ENCODE measurements around the gene G6PC1. TPM values are rescaled to one million over a fixed set of nuclear protein-coding genes. Genes with fewer than 3 reads are reported as not detected.
A peak's percentile ranks its signal among the peaks of the same experiment; 100 is the strongest.
"Not testable (repeated sequence)": the region's sequence is repeated elsewhere in the genome, so short reads cannot be mapped to it uniquely, and the experiment has no call there.

The G6PC1 gene
- total RNA-seq, 1 donor from 2014 or later: not detected

- no peak for DNase-seq (ENCODE audit: extremely low spot score in 2 of 2)
- TF ChIP-seq CTCF (IDR thresholded peaks at IDR 0.05) (no peak), POLR2A (IDR thresholded peaks at IDR 0.05) (no peak), POLR2AphosphoS5 (IDR thresholded peaks at IDR 0.05; ENCODE audit: insufficient read depth in 1 of 2, low read depth in 1 of 2) (no peak)
- intact Hi-C loops (cut with DNase I): no loop called here
- no peaks in the 10 kb centered on the region for H3K4me1 ChIP-seq
- no peaks in the 10 kb centered on the region for H3K9me3 ChIP-seq
- no peak overlapping the region for H3K27ac ChIP-seq
- no peaks in the 10 kb centered on the region for H3K27me3 ChIP-seq
- H3K4me3 ChIP-seq: no peak overlapping the region
- no peaks in the 10 kb centered on the region for H3K36me3 ChIP-seq
Measured at GRCh38 chr17:42917236-42917603, 16.6 kb downstream of the G6PC1 start.

GRCh38 chr17:42918902-42919521, 18.4 kb downstream of the G6PC1 start:
- H3K36me3 ChIP-seq: no peaks in the 10 kb centered on the region
- no peaks in the 10 kb centered on the region for H3K27me3 ChIP-seq
- no peaks in the 10 kb centered on the region for H3K9me3 ChIP-seq
- intact Hi-C loops (cut with DNase I): no loop called here
- DNase-seq (ENCODE audit: extremely low spot score in 2 of 2): no peak
- no peak overlapping the region for H3K4me3 ChIP-seq
- TF ChIP-seq POLR2A (IDR thresholded peaks at IDR 0.05) (no peak), POLR2AphosphoS5 (IDR thresholded peaks at IDR 0.05; ENCODE audit: insufficient read depth in 1 of 2, low read depth in 1 of 2) (no peak), CTCF (IDR thresholded peaks at IDR 0.05) (no peak)
- H3K4me1 ChIP-seq: no peaks in the 10 kb centered on the region
- peak overlapping the region; percentile 41 for H3K27ac ChIP-seq

- DNase-seq (ENCODE audit: extremely low spot score in 2 of 2); H3K9me3 ChIP-seq; H3K27me3 ChIP-seq; H3K27ac ChIP-seq; H3K36me3 ChIP-seq; H3K4me3 ChIP-seq; intact Hi-C loops (cut with DNase I); H3K4me1 ChIP-seq: not testable (repeated sequence)
Measured at GRCh38 chr17:42919522-42920077, 19.0 kb downstream of the G6PC1 start.

- Histone ChIP-seq H3K4me1 (no peaks in the 10 kb centered on the region), H3K4me3 (no peak overlapping the region), H3K27me3 (no peaks in the 10 kb centered on the region), H3K9me3 (no peaks in the 10 kb centered on the region), H3K27ac (no peak overlapping the region), H3K36me3 (no peaks in the 10 kb centered on the region)
- no peak for TF ChIP-seq POLR2A (IDR thresholded peaks at IDR 0.05)
- no peak for TF ChIP-seq CTCF (IDR thresholded peaks at IDR 0.05)
- TF ChIP-seq POLR2AphosphoS5 (IDR thresholded peaks at IDR 0.05; ENCODE audit: insufficient read depth in 1 of 2, low read depth in 1 of 2): no peak
- intact Hi-C loops (cut with DNase I): no loop called here
- DNase-seq (ENCODE audit: extremely low spot score in 2 of 2): no peak
Measured at GRCh38 chr17:42920106-42920900, 19.7 kb downstream of the G6PC1 start.

- intact Hi-C loops (cut with DNase I): no loop called here
- no peaks in the 10 kb centered on the region for H3K36me3 ChIP-seq
- H3K9me3 ChIP-seq: no peaks in the 10 kb centered on the region
- no peaks in the 10 kb centered on the region for H3K4me1 ChIP-seq
- H3K27ac ChIP-seq: no peak overlapping the region
- H3K27me3 ChIP-seq: no peaks in the 10 kb centered on the region
- no peak for DNase-seq (ENCODE audit: extremely low spot score in 2 of 2)
- no peak overlapping the region for H3K4me3 ChIP-seq
- TF ChIP-seq POLR2A (IDR thresholded peaks at IDR 0.05) (no peak), POLR2AphosphoS5 (IDR thresholded peaks at IDR 0.05; ENCODE audit: insufficient read depth in 1 of 2, low read depth in 1 of 2) (peak in 1 of 2 donors; percentile 43), CTCF (IDR thresholded peaks at IDR 0.05) (no peak)
Measured at GRCh38 chr17:42920922-42921321, 20.3 kb downstream of the G6PC1 start.
